RWPE1 (cell line): ENCODE results near the gene ATP8A1.
A peak's percentile ranks its signal among the peaks of the same experiment; 100 is the strongest.

Source experiments
- CTCF ChIA-PET: fragments of 350-600 bp; sonication (Branson Sonifier 250); formaldehyde crosslinking; extraction: SDS; loops from one replicate; lab custom pipeline; 2021; lab: Yijun Ruan, JAX
- POLR2A ChIA-PET: fragments of 400-600 bp; formaldehyde crosslinking; extraction: SDS; loops from one replicate; lab custom pipeline; 2020; ENCODE audit warnings: antibody characterized with exemption; ENCODE audit not compliant: low non-redundant PET; lab: Yijun Ruan, JAX
- DNase-seq: peaks from one replicate; pipeline ENCODE4 v3.0.0; 2012; ENCODE audit warnings: low spot score
- H3K27ac ChIP-seq: fragments of 450-650 bp; 2 replicates; pipeline ENCODE4 v1.5.1; 2017
- TF ChIP-seq, protein P1 (sequence below): fragments of 450-650 bp; conservative IDR thresholded peaks from 2 replicates; pipeline ENCODE4 v1.5.1; 2017; ENCODE audit warnings: low read depth, mild to moderate bottlenecking

Gene ATP8A1

DNA sequence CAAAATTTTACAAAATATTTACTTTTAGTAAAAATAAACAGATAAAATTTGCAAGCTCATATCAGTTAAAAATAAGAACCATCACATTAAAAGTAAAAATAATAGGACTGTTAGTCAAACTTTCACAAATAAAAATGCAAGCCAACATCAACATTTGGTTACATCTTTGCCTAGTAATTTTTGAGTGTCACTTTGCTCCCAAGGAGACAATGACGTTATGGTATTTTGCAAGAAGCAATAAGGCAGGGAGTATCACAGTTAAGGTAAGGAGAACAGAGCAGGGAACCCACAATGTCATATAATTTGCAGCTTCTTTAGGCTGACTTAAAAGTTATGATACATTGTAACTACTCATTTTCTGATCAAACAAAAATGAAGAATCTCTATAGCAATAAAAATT lies 98.7 kb downstream of the ATP8A1 start:
- CTCF ChIA-PET, result interaction anchor here (0.6 to 1.1 kb wide), 3 partner anchors 9 to 81 kb away, joined by 4 to 5 read pairs (median 5); no protein-coding TSS in a partner anchor
- no peak overlapping the region for H3K27ac ChIP-seq
- DNase-seq, result no peak
- TF ChIP-seq, protein P1, sequence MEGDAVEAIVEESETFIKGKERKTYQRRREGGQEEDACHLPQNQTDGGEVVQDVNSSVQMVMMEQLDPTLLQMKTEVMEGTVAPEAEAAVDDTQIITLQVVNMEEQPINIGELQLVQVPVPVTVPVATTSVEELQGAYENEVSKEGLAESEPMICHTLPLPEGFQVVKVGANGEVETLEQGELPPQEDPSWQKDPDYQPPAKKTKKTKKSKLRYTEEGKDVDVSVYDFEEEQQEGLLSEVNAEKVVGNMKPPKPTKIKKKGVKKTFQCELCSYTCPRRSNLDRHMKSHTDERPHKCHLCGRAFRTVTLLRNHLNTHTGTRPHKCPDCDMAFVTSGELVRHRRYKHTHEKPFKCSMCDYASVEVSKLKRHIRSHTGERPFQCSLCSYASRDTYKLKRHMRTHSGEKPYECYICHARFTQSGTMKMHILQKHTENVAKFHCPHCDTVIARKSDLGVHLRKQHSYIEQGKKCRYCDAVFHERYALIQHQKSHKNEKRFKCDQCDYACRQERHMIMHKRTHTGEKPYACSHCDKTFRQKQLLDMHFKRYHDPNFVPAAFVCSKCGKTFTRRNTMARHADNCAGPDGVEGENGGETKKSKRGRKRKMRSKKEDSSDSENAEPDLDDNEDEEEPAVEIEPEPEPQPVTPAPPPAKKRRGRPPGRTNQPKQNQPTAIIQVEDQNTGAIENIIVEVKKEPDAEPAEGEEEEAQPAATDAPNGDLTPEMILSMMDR, result no peak
- POLR2A ChIA-PET, result no interaction called here

DNA sequence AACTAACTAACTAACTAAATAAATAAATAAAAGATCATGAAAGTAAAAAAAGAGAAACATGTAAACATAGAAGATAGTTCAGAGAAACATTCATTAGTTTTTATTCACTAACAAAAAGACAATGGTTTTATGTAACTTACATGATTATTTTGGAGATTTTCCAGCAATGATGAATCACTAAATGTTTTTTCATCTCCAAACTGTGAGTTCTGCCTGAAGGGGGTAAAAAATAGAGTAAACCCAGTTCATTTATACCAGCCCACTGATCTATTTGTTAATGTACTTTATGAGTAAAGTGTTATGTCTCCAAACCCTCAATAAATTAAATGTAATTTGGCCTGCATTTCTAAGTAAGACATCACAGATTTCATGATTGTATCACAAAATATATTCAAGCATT lies 101.1 kb downstream of the ATP8A1 start:
- peak; percentile 10 for DNase-seq
- TF ChIP-seq, protein P1, result no peak
- ChIA-PET POLR2A (no interaction called here), CTCF (no interaction called here)
- H3K27ac ChIP-seq, result no peak overlapping the region

DNA sequence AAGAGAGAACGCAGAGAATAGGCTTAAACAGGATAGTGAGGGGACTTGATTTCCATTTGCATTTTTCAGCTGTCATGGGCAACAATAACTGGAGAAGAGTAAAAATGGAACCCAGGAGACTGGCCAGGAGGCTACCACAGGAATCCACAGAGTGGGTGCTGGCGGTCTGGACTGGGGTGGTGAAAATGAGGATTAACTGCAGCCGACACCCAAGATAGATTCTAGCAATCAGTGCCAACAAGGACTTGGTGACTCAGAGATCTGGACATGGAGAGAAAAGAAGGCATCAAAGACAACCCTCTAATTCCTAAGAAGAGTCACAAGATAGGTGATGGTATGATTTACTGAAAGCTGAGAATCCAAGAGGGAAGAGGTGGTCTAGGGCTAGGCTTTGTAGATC lies 102.8 kb downstream of the ATP8A1 start:
- no peak for DNase-seq
- ChIA-PET POLR2A (no interaction called here), CTCF (interaction anchor here (0.7 kb wide), 1 partner anchor 94 kb away, joined by 3 read pairs; no protein-coding TSS in a partner anchor)
- no peak overlapping the region for H3K27ac ChIP-seq
- TF ChIP-seq, protein P1, result no peak

DNA sequence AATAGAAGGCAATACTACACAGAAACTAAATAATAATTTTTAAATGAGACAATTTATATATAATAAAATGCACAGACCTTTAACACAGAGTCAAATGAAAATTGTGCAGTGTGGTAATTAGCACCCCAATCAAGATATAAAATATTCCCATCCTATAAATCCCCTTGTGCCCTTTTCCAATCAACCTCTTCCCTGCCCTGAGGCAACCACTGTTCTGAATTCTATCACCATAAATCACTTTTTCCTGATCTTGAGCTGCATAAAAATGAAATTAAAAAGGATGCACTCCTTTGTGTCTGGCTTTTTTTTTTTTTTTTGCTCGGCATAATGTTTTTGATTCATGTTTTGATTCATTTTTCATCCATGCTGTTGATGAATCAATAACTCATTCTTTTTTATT lies 107.0 kb downstream of the ATP8A1 start:
- POLR2A ChIA-PET, result no interaction called here
- no peak for DNase-seq
- CTCF ChIA-PET, result interaction anchor here (0.5 to 0.6 kb wide), 2 partner anchors 176 to 248 kb away, joined by 3 to 4 read pairs; no protein-coding TSS in a partner anchor
- TF ChIP-seq, protein P1, result no peak
- no peak overlapping the region for H3K27ac ChIP-seq

DNA sequence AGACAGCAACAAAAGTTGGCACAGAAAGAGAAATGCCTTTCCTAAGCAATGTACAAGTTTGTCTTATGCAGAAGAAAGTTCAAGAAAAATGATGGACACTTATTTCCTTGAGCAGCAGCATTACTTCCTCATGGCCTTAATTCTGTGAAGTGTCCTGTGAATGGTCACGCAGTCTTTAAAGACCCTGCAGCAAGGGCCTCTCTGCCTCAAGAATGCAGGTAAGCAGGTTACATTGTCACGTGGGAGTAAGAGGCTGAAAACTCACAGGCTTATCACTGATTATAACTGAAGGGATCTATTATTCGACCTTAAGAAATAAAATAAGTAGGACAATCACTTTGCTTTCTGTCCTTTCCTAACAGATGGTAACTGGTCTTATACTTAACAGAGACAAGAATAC lies 109.1 kb downstream of the ATP8A1 start:
- TF ChIP-seq, protein P1, result no peak
- CTCF ChIA-PET, result no interaction called here
- no peak overlapping the region for H3K27ac ChIP-seq
- POLR2A ChIA-PET, result no interaction called here
- no peak for DNase-seq

DNA sequence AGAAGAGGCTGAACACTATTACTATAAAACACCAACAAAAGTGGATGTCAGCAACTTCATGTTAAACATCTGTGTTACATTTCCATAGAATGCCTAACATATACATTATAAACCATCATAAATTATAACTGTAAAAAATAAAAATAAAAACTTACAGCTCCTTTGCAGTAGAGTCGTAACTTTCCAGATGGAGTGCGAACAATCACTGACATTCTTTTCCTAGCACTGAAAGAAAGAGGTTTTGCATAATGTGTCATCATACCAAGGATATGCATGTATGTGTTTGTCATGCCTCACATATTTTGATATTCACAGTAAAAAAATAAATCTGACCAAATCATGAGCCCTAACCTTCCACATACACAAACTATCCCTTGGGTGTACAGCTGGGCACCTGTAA lies 113.1 kb downstream of the ATP8A1 start:
- ChIA-PET POLR2A (no interaction called here), CTCF (no interaction called here)
- no peak for DNase-seq
- TF ChIP-seq, protein P1, result no peak
- no peak overlapping the region for H3K27ac ChIP-seq
